A549 (cell line): ENCODE measurements around the gene BCO2. TPM values are rescaled to one million over a fixed set of nuclear protein-coding genes. Genes with fewer than 3 reads are reported as not detected.
A peak's percentile ranks its signal among the peaks of the same experiment; 100 is the strongest.
"Not testable (repeated sequence)": the region's sequence is repeated elsewhere in the genome, so short reads cannot be mapped to it uniquely, and the experiment has no call there.

ENCODE experiments used
- ATAC-seq, 2 experiments: fragments of 200-7000 bp in 1 of 2; fragments of >200 bp in 1 of 2; cut with Nextera tagmentation in 1 of 2; cut with Tn5 transposase in 1 of 2; 3 replicates each; pipeline versions ENCODE4 v1.8.0 to v1.9.1; 2018 to 2020; ENCODE audit warnings: mild to moderate bottlenecking in 1 of 2, moderate library complexity in 1 of 2
- CTCF ChIA-PET: fragments of 300-600 bp; sonication (Branson Sonifier 250); formaldehyde crosslinking; extraction: SDS; loops from one replicate; lab custom pipeline; 2021; ENCODE audit warnings: antibody characterized with exemption, inconsistent platforms; lab: Yijun Ruan, JAX
- POLR2A ChIA-PET: fragments of 350-600 bp; formaldehyde crosslinking; extraction: SDS; loops from one replicate; lab custom pipeline; 2021; ENCODE audit warnings: antibody characterized with exemption, inconsistent platforms; lab: Yijun Ruan, JAX
- DNase-seq, 2 experiments: peaks; one replicate each; pipeline versions ENCODE4 v3.0.0 to v3.0.0-alpha.2; 2011 to 2016; ENCODE audit warnings: low read depth in 1 of 2, low spot score in 1 of 2
- FAIRE-seq: peaks from 2 replicates; lab custom pipeline; 2011; peaks lifted over from hg19 to GRCh38; lab: Jason Lieb, UNC
- H3K27ac ChIP-seq, 2 experiments: fragments of >200 bp; sonication (Bioruptor Twin); formaldehyde crosslinking; 3 replicates each; pipeline ENCODE4 v1.5.1; 2016 to 2017
- H3K4me1 ChIP-seq: fragments of >200 bp; sonication (Bioruptor Twin); formaldehyde crosslinking; 3 replicates; pipeline ENCODE4 v1.6.1; 2016
- H3K4me2 ChIP-seq: fragments of >200 bp; sonication (Bioruptor Twin); formaldehyde crosslinking; 3 replicates; pipeline ENCODE4 v1.6.1; 2016
- H3K4me3 ChIP-seq: fragments of >200 bp; sonication (Bioruptor Twin); formaldehyde crosslinking; 3 replicates; pipeline ENCODE4 v1.5.1; 2016
- H3K9me3 ChIP-seq: fragments of >200 bp; sonication (Bioruptor Twin); formaldehyde crosslinking; 3 replicates; pipeline ENCODE4 v1.6.1; 2016
- BCL3 ChIP-seq: fragments of >200 bp; sonication (Bioruptor Twin); formaldehyde crosslinking; IDR thresholded peaks from 3 replicates; pipeline ENCODE4 v1.6.1; 2016
- BHLHE40 ChIP-seq: IDR thresholded peaks from 2 replicates; pipeline ENCODE4 v1.6.1; 2012; ENCODE audit warnings: low read depth, low read length, inconsistent platforms
- CBX2 ChIP-seq: fragments of 200-600 bp; sonication (generic); IDR thresholded peaks from 2 replicates; pipeline ENCODE4 v1.6.1; 2016; ENCODE audit warnings: low read depth, mild to moderate bottlenecking, borderline replicate concordance
- CHD2 ChIP-seq: fragments of 150-350 bp; IDR thresholded peaks from 2 replicates; pipeline ENCODE4 v1.6.1; 2014; ENCODE audit warnings: low read length; ENCODE audit not compliant: partially characterized antibody
- CHD4 ChIP-seq: fragments of 200-600 bp; sonication (generic); IDR thresholded peaks from 2 replicates; pipeline ENCODE4 v1.6.1; 2016; ENCODE audit warnings: antibody characterized with exemption, mild to moderate bottlenecking, borderline replicate concordance
- EHF ChIP-seq: fragments of 250-450 bp; sonication (Bioruptor Pico); IDR thresholded peaks from 2 replicates; pipeline ENCODE4 v1.5.0; 2020; ENCODE audit warnings: mild to moderate bottlenecking
- ELK1 ChIP-seq: fragments of 150-350 bp; IDR thresholded peaks from 2 replicates; pipeline ENCODE4 v1.6.1; 2014; ENCODE audit warnings: low read depth, mild to moderate bottlenecking, low read length
- ESRRA ChIP-seq: fragments of 150-350 bp; IDR thresholded peaks from 2 replicates; pipeline ENCODE4 v1.6.1; 2014; ENCODE audit warnings: mild to moderate bottlenecking, low read length, borderline replicate concordance
- FOSB ChIP-seq: fragments of 250-450 bp; sonication (Bioruptor Pico); IDR thresholded peaks from 2 replicates; pipeline ENCODE4 v1.5.0; 2020; ENCODE audit warnings: mild to moderate bottlenecking, moderate library complexity
- GATA3 ChIP-seq: IDR thresholded peaks from 2 replicates; pipeline ENCODE4 v1.6.1; 2012; ENCODE audit warnings: borderline replicate concordance
- KDM1A ChIP-seq: fragments of 200-600 bp; sonication (generic); IDR thresholded peaks from 2 replicates; pipeline ENCODE4 v1.6.1; 2016; ENCODE audit warnings: low read depth, mild to moderate bottlenecking
- NFE2L2 ChIP-seq: fragments of 150-350 bp; conservative IDR thresholded peaks from 2 replicates; pipeline ENCODE4 v1.6.1; 2014; ENCODE audit warnings: low read length
- POLR2A ChIP-seq: IDR thresholded peaks from 2 replicates; pipeline ENCODE4 v1.6.1; 2012; ENCODE audit warnings: mild to moderate bottlenecking, low read length
- REST ChIP-seq: fragments of 200-600 bp; sonication (generic); IDR thresholded peaks from 2 replicates; pipeline ENCODE4 v1.6.1; 2016; ENCODE audit warnings: antibody characterized with exemption, mild to moderate bottlenecking, moderate library complexity
- SMC3 ChIP-seq: fragments of >200 bp; sonication (Bioruptor Twin); formaldehyde crosslinking; IDR thresholded peaks from 3 replicates; pipeline ENCODE4 v1.6.1; 2018; ENCODE audit warnings: inconsistent platforms
- ZC3H11A ChIP-seq: fragments of 450-650 bp; IDR thresholded peaks from 2 replicates; pipeline ENCODE4 v1.6.1; 2014; ENCODE audit warnings: antibody characterized with exemption, mild to moderate bottlenecking
- ZFP36 ChIP-seq: fragments of 450-650 bp; IDR thresholded peaks from 2 replicates; pipeline ENCODE4 v1.6.1; 2014; ENCODE audit warnings: borderline replicate concordance; ENCODE audit not compliant: partially characterized antibody
- ZNF302 ChIP-seq: fragments of 250-450 bp; sonication (Bioruptor Pico); IDR thresholded peaks from 2 replicates; pipeline ENCODE4 v1.9.0; 2021; ENCODE audit warnings: inconsistent platforms, mild to moderate bottlenecking, moderate library complexity
- WGBS: methylation state at CpG from one replicate; pipeline ENCODE4 v1.1.6; 2017; ENCODE audit errors: missing lambda C conversion rate; 5-methylcytosine and 5-hydroxymethylcytosine counted together
- polyA plus RNA-seq, 4 experiments: library from polyadenylated mRNA; depleted of rRNA in 3 of 4; stranded (reverse); fragments of >200 nt; fragmentation: RNase III in 1 of 4; extraction: RNeasy Plus Mini Kit Qiagen cat#74134 plus additional on column Dnase treatment in 1 of 4; gene quantifications; 2 replicates in 3 of 4; 3 replicates in 1 of 4; pipeline ENCODE4 v1.2.3, GENCODE V29; 2011 to 2017
- TF ChIP-seq, protein P1 (sequence below): IDR thresholded peaks from 2 replicates; pipeline ENCODE4 v1.6.1; 2012
- TF ChIP-seq, protein P2 (sequence below): IDR thresholded peaks from 2 replicates; pipeline ENCODE4 v1.6.1; 2012
- TF ChIP-seq, protein P3 (sequence below): fragments of >200 bp; sonication (Bioruptor Twin); formaldehyde crosslinking; IDR thresholded peaks from 3 replicates; pipeline ENCODE4 v1.5.1; 2016

The BCO2 gene
- polyA plus RNA-seq, 2 of the 4 experiments (the other 2 are of a cell fraction), result 1.3 to 1.9 TPM

- TF ChIP-seq ZC3H11A (no peak), BHLHE40 (no peak), BCL3 (no peak)
Measured at GRCh38 chr11:112186304-112186703, 11.0 kb downstream of the BCO2 start (continued).

GRCh38 chr11:112195113-112195512 lies 19.8 kb downstream of the BCO2 start:
- H3K27ac ChIP-seq, POLR2A ChIA-PET, H3K4me2 ChIP-seq, H3K9me3 ChIP-seq, FAIRE-seq, H3K4me3 ChIP-seq, ATAC-seq, CTCF ChIA-PET, DNase-seq: not testable (repeated sequence)
- peaks cover 14% of the 10 kb centered on the region for H3K4me1 ChIP-seq
- 90% methylated on average over 11 of the region's 11 CpGs for WGBS

DNA sequence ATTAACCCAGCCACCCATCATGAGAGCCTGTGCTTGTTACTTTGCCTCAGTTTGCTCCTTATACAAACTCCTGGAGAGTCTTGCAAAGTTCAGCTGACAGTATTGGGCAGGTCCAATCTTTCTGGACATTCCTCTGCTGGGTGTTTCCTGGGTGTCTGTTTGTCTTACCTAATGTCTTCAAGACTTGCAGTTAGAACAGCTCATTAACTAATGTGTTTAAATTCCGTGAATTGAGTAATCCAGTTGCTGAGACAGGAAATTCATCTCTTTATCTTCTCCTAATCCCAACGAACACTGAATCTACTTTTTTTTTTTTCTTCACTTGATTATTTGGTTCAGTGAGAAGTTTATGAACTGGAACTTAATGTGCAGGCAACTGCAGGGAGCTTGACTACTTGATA lies 20.6 kb downstream of the BCO2 start:
- Histone ChIP-seq H3K27ac (peak overlapping the region in 1 of 2 experiments; percentile 13; a peak in 1 of 6 replicates), H3K4me3 (no peak overlapping the region), H3K4me1 (peaks cover 14% of the 10 kb centered on the region), H3K9me3 (no peaks in the 10 kb centered on the region), H3K4me2 (peak overlapping the region; percentile 51; the same call in 2 of the 3 replicates)
- TF ChIP-seq, protein P1, sequence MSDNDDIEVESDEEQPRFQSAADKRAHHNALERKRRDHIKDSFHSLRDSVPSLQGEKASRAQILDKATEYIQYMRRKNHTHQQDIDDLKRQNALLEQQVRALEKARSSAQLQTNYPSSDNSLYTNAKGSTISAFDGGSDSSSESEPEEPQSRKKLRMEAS, result no peak
- TF ChIP-seq ZFP36 (no peak), CHD2 (no peak), GATA3 (no peak), CHD4 (no peak), POLR2A (no peak), REST (no peak), ELK1 (no peak), FOSB (CRISPR knock-in tag) (no peak), NFE2L2 (no peak), ZNF302 (CRISPR knock-in tag) (no peak), SMC3 (no peak), CBX2 (no peak), ESRRA (no peak), KDM1A (no peak), EHF (CRISPR knock-in tag) (no peak)
- TF ChIP-seq, protein P2, sequence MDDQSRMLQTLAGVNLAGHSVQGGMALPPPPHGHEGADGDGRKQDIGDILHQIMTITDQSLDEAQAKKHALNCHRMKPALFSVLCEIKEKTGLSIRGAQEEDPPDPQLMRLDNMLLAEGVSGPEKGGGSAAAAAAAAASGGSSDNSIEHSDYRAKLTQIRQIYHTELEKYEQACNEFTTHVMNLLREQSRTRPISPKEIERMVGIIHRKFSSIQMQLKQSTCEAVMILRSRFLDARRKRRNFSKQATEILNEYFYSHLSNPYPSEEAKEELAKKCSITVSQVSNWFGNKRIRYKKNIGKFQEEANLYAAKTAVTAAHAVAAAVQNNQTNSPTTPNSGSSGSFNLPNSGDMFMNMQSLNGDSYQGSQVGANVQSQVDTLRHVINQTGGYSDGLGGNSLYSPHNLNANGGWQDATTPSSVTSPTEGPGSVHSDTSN, result no peak
- TF ChIP-seq, protein P3, sequence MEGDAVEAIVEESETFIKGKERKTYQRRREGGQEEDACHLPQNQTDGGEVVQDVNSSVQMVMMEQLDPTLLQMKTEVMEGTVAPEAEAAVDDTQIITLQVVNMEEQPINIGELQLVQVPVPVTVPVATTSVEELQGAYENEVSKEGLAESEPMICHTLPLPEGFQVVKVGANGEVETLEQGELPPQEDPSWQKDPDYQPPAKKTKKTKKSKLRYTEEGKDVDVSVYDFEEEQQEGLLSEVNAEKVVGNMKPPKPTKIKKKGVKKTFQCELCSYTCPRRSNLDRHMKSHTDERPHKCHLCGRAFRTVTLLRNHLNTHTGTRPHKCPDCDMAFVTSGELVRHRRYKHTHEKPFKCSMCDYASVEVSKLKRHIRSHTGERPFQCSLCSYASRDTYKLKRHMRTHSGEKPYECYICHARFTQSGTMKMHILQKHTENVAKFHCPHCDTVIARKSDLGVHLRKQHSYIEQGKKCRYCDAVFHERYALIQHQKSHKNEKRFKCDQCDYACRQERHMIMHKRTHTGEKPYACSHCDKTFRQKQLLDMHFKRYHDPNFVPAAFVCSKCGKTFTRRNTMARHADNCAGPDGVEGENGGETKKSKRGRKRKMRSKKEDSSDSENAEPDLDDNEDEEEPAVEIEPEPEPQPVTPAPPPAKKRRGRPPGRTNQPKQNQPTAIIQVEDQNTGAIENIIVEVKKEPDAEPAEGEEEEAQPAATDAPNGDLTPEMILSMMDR, result no peak
- CTCF ChIA-PET, result interaction anchor here (0.8 to 1.0 kb wide), 2 partner anchors 84 to 1094 kb away, joined by 3 to 4 read pairs; no protein-coding TSS in a partner anchor
- FAIRE-seq, result no peak
- DNase-seq, result peak in 1 of 2 experiments; percentile 11
- no peak for ATAC-seq
- WGBS, result 17% methylated on average over 2 of the region's 2 CpGs
- POLR2A ChIA-PET, result no interaction called here
